Smooth muscle cell (in vitro differentiated cells): ENCODE data around the gene TIGD4. TPM values are rescaled to one million over a fixed set of nuclear protein-coding genes. Genes with fewer than 3 reads are reported as not detected.

Source experiments
- DNase-seq: peaks from one replicate; lab custom pipeline; 2025; ENCODE audit not compliant: unreplicated experiment; lab: John Stamatoyannopoulos, UW
- H2AFZ ChIP-seq: fragments of 200-600 bp; sonication (generic); 2 replicates; pipeline ENCODE4 v1.6.0; 2016; ENCODE audit warnings: antibody characterized with exemption, low read depth, mild to moderate bottlenecking
- H3F3A ChIP-seq: fragments of 200-600 bp; sonication (generic); 2 replicates; pipeline ENCODE4 v1.6.0; 2017; ENCODE audit warnings: antibody characterized with exemption, low read depth
- H3K27ac ChIP-seq: fragments of 200-600 bp; sonication (generic); 2 replicates; pipeline ENCODE4 v1.5.1; 2016; ENCODE audit warnings: low read depth, mild to moderate bottlenecking
- H3K27me3 ChIP-seq: fragments of 200-600 bp; sonication (generic); 2 replicates; pipeline ENCODE4 v1.6.1; 2016; ENCODE audit warnings: low read depth, mild to moderate bottlenecking
- H3K36me3 ChIP-seq: fragments of 200-600 bp; sonication (generic); 2 replicates; pipeline ENCODE4 v1.5.1; 2016; ENCODE audit warnings: low read depth
- H3K4me1 ChIP-seq: fragments of 200-600 bp; sonication (generic); 2 replicates; pipeline ENCODE4 v1.5.1; 2016; ENCODE audit warnings: low read depth
- H3K4me2 ChIP-seq: fragments of 200-600 bp; sonication (generic); 2 replicates; pipeline ENCODE4 v1.6.0; 2016; ENCODE audit warnings: mild to moderate bottlenecking
- H3K4me3 ChIP-seq: fragments of 200-600 bp; sonication (generic); 2 replicates; pipeline ENCODE4 v1.5.1; 2016; ENCODE audit warnings: mild to moderate bottlenecking
- H3K79me2 ChIP-seq: fragments of 200-600 bp; sonication (generic); 2 replicates; pipeline ENCODE4 v1.6.0; 2016; ENCODE audit warnings: low read depth, mild to moderate bottlenecking
- H3K9ac ChIP-seq: fragments of 200-600 bp; sonication (generic); 2 replicates; pipeline ENCODE4 v1.6.0; 2016; ENCODE audit warnings: low read depth
- H3K9me3 ChIP-seq: fragments of 200-600 bp; sonication (generic); replicated peaks from 2 replicates; pipeline ENCODE4 v1.5.1; 2016; ENCODE audit warnings: low read depth
- H4K20me1 ChIP-seq: fragments of 200-600 bp; sonication (generic); 2 replicates; pipeline ENCODE4 v1.6.0; 2016; ENCODE audit warnings: low read depth
- WGBS: methylation state at CpG from one replicate; pipeline ENCODE4 v1.1.7; 2016; ENCODE audit warnings: low lambda C conversion rate; 5-methylcytosine and 5-hydroxymethylcytosine counted together
- polyA plus RNA-seq: library from polyadenylated mRNA; unstranded; fragments of >200 nt; fragmentation: Nextera tagmentation; extraction: Ambion mirVana; gene quantifications from 2 replicates; pipeline ENCODE4 v1.2.1, GENCODE V29; 2016
- total RNA-seq: library from RNA; depleted of rRNA; stranded (reverse); fragments of >200 nt; gene quantifications from 2 replicates; pipeline ENCODE4 v1.2.3, GENCODE V29; 2014
- TF ChIP-seq, protein P1 (sequence below): fragments of 200-600 bp; sonication (generic); IDR thresholded peaks from 2 replicates; pipeline ENCODE4 v1.5.1; 2017; ENCODE audit warnings: borderline replicate concordance, mild to moderate bottlenecking, antibody characterized with exemption; ENCODE audit not compliant: insufficient read depth, poor library complexity, severe bottlenecking

Gene TIGD4
- total and polyA plus RNA-seq, 2 experiments from 2014 or later = 0.42 to 0.67 TPM

DNA sequence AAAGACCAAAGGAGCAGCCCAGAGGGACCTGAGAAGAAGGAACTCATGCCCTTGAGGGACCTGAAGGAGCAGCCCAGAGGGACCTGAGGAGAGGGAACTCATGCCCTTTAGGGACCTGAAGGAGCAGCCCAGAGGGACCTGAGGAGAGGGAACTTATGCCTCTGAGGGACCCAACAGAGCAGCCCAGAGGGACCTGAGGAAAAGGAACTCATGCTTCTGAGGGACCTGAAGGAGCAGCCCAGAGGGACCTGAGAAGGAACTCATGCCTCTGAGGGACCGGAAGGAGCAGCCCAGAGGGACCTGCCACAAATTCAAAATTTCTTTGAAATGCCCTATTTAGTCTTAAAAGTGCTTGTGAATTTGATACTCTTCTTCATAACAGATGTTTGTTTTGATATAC lies 51.2 kb downstream of the TIGD4 start:
- DNase-seq = no peak

GRCh38 chr4:152727784-152728183 lies 51.7 kb downstream of the TIGD4 start:
- H3K4me1 ChIP-seq = no peaks in the 10 kb centered on the region
- no peak overlapping the region for H3K4me2 ChIP-seq
- H3K4me3 ChIP-seq = no peak overlapping the region
- H3K9me3 ChIP-seq = no peaks in the 10 kb centered on the region
- no peaks in the 10 kb centered on the region for H3F3A ChIP-seq
- no peak for DNase-seq
- H3K27me3 ChIP-seq = no peaks in the 10 kb centered on the region
- WGBS = 93% methylated on average over 1 of the region's 1 CpG
- no peaks in the 10 kb centered on the region for H4K20me1 ChIP-seq
- H3K9ac ChIP-seq = no peak overlapping the region
- no peak overlapping the region for H3K27ac ChIP-seq
- no peaks in the 10 kb centered on the region for H3K79me2 ChIP-seq
- H3K36me3 ChIP-seq = no peaks in the 10 kb centered on the region
- TF ChIP-seq, protein P1, sequence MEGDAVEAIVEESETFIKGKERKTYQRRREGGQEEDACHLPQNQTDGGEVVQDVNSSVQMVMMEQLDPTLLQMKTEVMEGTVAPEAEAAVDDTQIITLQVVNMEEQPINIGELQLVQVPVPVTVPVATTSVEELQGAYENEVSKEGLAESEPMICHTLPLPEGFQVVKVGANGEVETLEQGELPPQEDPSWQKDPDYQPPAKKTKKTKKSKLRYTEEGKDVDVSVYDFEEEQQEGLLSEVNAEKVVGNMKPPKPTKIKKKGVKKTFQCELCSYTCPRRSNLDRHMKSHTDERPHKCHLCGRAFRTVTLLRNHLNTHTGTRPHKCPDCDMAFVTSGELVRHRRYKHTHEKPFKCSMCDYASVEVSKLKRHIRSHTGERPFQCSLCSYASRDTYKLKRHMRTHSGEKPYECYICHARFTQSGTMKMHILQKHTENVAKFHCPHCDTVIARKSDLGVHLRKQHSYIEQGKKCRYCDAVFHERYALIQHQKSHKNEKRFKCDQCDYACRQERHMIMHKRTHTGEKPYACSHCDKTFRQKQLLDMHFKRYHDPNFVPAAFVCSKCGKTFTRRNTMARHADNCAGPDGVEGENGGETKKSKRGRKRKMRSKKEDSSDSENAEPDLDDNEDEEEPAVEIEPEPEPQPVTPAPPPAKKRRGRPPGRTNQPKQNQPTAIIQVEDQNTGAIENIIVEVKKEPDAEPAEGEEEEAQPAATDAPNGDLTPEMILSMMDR = no peak
- no peak overlapping the region for H2AFZ ChIP-seq

More for the DNA sequence above, 51.2 kb downstream of the TIGD4 start:
- 100% methylated on average over 1 of the region's 1 CpG for WGBS
- Histone ChIP-seq H2AFZ (no peak overlapping the region), H3K9ac (no peak overlapping the region), H3K4me2 (no peak overlapping the region), H3K36me3 (no peaks in the 10 kb centered on the region), H3K9me3 (no peaks in the 10 kb centered on the region), H4K20me1 (no peaks in the 10 kb centered on the region), H3K4me3 (no peak overlapping the region), H3K4me1 (no peaks in the 10 kb centered on the region), H3K27ac (no peak overlapping the region), H3K79me2 (no peaks in the 10 kb centered on the region), H3F3A (no peaks in the 10 kb centered on the region), H3K27me3 (no peaks in the 10 kb centered on the region)
- TF ChIP-seq, protein P1 = no peak

DNA sequence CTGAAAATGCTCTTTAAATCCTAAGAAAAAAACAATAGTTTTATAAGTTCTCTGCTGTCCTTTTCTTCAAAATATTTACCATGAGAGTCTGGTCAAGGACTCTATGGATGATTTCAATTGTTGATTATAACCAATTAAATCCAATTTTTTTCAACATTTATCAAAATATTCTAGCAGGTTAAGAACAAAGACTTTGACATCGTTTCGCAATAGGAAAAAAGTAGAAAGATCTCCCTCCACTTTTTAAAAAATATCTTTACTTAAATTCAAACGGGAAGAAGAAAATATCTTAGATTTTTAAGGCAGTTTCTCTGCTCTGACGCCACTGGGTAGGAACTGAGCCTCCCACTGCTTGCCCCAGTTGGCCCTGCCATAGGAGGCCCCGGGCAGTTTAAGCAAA lies 55.0 kb downstream of the TIGD4 start:
- H3K27ac ChIP-seq = no peak overlapping the region
- H3K9ac ChIP-seq = no peak overlapping the region
- no peaks in the 10 kb centered on the region for H3K36me3 ChIP-seq
- H3F3A ChIP-seq = no peaks in the 10 kb centered on the region
- no peaks in the 10 kb centered on the region for H3K27me3 ChIP-seq
- TF ChIP-seq, protein P1 = no peak
- H3K79me2 ChIP-seq = no peaks in the 10 kb centered on the region
- no peak overlapping the region for H3K4me3 ChIP-seq
- H2AFZ ChIP-seq = no peak overlapping the region
- 76% methylated on average over 5 of the region's 5 CpGs for WGBS
- no peak overlapping the region for H3K4me2 ChIP-seq
- no peaks in the 10 kb centered on the region for H3K9me3 ChIP-seq
- no peak for DNase-seq
- no peaks in the 10 kb centered on the region for H3K4me1 ChIP-seq
- H4K20me1 ChIP-seq = no peaks in the 10 kb centered on the region

- Histone ChIP-seq H4K20me1 (no peaks in the 10 kb centered on the region), H2AFZ (no peak overlapping the region), H3K4me1 (no peaks in the 10 kb centered on the region), H3K4me3 (no peak overlapping the region), H3K9me3 (no peaks in the 10 kb centered on the region), H3K4me2 (no peak overlapping the region), H3K9ac (no peak overlapping the region), H3F3A (no peaks in the 10 kb centered on the region), H3K79me2 (no peaks in the 10 kb centered on the region), H3K36me3 (no peaks in the 10 kb centered on the region), H3K27me3 (no peaks in the 10 kb centered on the region), H3K27ac (no peak overlapping the region)
- WGBS = 82% methylated on average over 3 of the region's 3 CpGs
- TF ChIP-seq, protein P1 = no peak
- DNase-seq = no peak
Observed at GRCh38 chr4:152723236-152723635, 56.3 kb downstream of the TIGD4 start.
